NCI-H1694 (cell line): Measurements from ENCODE around the gene HOXD3.
A peak's percentile ranks its signal among the peaks of the same experiment; 100 is the strongest.

ENCODE experiments used
- DNase-seq: peaks from one replicate; lab custom pipeline; 2025; lab: John Stamatoyannopoulos, UW

Gene HOXD3

DNA sequence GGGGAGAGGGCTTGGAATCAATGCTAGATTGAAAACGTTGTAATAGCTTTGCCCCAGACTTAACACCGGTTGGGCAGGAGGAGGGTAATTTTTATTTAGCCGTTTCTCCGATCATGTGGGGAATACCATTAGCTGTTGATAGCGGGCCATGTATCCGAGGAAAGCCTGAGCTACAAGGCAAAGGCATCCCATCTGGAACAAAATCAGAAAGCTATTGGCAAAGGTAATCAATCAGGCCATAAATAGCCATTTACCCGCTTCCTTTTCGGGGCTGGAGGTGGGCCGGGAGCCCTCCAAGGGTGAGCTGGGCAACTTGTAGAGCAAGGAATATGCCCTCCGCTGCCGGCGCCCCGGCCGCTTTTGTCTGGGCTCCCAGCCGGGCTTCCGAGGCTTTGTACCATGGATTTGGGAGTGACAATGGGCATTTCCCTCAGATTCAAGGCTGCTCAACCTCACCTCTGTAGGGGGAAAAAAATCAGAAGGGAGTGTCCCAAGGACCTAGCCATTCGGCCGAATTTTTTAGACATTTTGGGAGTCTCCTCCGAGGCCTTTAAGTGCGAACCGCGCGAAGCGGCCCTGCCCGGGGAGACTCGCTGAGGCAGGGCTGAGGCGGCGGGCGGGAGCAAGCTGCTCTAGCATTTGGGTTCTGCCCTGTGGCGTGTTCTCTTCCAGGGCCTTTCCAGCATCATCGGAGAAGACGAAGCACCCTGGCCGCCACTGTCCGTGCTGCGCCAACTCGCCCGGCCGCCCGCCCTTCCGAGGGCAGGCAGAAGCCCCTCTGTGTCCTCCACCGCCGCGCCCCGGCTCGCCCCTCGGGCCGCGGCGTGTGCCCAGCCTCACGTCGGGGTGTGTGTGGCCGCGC, 35.7 kb upstream of the HOXD3 start:
- no peak for DNase-seq

DNA sequence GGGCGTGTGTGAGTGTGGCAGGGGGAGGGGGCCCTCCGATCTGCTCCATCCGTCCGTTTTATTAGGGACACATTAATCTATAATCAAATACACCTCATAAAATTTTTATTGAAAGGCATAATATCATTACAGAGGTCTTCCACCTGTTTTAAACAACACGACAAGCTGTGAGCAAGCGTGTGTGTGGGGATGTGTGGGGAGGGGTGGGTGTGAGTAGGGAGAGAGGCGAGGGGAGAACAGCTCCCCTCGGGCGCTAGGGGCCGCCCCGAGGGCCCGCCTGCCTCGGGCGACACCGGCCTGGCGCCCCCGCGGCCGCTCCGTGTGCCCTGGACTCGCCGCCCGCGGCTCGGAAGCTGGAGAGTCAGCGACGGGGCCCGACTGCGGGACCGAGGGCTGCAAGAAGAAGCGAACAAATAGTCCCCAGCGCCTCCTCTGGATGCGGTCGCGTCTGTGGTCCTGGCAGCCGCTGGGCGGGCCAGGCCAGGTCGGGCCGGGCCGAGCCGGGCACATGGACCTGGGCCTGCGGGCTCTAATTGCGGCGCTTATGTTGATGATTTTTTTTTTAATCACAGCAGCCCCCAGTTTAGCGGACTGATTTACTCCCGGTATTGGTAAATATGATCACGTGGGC, 34.9 kb upstream of the HOXD3 start:
- DNase-seq, result no peak

DNA sequence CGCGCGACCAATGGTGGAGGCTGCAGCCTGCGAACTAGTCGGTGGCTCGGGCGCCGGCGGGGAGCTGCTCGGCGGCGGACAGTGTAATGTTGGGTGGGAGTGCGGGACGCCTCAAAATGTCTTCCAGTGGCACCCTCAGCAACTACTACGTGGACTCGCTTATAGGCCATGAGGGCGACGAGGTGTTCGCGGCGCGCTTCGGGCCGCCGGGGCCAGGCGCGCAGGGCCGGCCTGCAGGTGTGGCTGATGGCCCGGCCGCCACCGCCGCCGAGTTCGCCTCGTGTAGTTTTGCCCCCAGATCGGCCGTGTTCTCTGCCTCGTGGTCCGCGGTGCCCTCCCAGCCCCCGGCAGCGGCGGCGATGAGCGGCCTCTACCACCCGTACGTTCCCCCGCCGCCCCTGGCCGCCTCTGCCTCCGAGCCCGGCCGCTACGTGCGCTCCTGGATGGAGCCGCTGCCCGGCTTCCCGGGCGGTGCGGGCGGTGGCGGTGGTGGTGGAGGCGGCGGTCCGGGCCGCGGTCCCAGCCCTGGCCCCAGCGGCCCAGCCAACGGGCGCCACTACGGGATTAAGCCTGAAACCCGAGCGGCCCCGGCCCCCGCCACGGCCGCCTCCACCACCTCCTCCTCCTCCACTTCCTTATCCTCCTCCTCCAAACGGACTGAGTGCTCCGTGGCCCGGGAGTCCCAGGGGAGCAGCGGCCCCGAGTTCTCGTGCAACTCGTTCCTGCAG, 34.3 kb upstream of the HOXD3 start, which contains the start of gene HOXD9:
TSS of gene HOXD9 (plus strand) at position 37 of the 728 bp plus-strand sequence. CDS start at position 87, 50 bp downstream.
- no peak for DNase-seq

DNA sequence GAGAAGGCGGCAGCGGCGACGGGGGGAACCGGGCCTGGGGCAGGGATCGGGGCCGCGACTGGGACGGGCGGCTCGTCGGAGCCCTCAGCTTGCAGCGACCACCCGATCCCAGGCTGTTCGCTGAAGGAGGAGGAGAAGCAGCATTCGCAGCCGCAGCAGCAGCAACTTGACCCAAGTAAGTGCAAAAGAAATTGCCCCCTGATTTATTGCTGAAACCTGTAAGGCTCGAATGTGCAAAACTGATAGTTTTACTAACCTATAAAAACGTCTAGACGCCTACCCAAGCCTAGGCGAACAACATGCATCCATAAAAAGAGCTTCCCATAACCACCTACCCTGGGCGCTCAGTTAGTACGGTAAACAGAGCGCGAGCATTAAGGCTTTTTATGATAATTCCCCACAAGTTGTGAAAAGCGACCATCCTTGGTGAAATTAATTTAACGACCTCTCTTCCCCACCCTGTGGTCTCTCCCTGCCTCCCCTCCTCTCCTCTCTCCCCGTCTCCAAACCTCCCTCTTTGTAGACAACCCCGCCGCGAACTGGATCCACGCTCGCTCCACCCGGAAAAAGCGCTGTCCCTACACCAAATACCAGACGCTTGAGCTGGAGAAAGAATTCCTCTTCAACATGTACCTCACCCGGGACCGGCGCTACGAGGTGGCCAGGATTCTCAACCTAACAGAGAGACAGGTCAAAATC, 33.5 kb upstream of the HOXD3 start:
- DNase-seq, result no peak

DNA sequence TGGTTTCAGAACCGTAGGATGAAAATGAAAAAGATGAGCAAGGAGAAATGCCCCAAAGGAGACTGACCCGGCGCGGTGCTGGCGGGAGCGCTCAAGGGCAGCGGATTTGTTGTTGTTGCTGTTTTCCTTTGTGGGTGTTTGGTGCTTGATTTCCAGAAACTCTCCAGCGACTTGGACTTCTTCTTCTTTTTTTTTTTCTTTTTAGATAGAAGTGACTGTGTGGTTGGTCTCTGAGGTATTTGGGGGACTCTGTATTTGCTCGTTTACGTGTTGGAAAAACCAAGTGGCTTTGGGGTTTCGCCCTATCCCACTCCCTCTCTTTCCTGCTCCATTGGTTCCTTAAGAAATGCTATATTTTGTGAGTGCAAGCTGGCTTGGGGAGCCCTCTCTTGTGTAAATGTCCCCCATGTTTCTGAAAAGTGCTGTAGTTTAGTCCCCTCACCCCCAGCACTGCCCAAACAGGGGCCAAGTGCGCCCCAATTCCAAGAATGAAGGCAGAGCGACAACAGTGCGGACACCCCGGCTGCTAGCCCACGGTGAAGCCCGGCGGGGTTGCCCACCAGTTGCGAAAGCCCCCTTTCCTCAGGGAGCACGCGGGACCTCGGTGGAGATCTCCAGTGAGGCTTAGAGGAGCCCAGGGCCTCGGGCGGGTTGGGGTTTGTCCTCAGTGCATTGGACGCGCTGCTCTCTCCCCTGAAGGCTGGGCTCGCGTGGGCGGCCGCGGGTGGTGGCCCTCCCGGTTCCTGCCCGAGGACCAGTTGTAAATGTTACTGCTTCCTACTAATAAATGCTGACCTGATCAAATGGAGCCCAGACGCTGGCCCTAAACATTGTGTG, 32.8 kb upstream of the HOXD3 start:
- no peak for DNase-seq

DNA sequence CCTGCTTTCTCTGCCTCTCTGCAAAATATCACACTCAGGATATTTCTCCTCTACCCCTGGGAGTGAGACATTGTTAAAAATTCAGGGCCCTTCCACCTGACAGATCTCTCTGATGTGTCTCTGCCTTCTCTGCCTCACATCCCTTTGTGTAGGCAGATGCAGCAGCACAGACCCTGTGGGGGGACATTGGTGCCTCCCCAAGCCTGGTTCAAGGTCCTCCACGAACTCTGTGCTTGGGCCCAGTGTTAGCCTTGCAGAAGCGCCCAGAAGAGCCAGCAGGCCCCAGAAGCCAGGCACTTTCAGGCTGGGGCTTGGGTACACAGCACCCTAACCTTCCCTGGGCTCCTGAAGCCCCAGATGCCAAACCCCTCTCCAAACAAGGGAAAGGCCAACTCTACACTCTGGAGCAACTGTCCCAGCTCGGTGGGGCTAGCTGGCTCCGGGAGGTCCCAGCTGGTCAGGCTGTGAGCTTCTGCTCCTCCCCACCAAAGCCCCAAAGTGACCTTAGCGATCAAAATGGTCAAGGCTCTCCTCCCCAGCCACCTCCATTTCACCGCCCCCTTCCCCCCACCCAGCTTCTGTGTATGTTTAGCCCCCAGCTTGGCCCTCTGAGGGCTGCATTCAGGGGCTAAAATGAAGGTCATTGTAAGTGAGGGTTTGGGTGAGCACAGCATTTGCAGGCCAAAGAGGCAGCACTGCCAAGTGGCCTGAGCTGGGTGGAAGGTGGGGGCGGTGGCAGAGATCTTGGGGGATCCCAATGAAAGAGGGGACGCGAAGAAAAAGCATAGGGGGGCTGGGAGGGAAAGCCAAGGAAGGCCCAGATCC, 31.9 kb upstream of the HOXD3 start:
- DNase-seq, result no peak

DNA sequence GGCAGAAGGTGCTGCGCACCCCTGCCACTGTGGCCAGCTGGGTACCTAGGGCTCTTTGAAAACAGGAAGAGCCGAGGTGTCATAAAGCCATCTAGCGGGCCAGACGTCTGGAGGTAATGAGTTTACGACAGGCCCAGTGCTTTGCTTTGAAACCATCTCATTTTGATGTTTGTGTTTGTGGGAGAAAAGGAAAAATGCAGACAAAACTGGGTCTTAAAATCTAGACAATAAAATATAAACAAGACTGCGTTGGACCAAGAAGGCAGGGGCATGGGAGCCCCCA, 31.4 kb upstream of the HOXD3 start:
- DNase-seq, result no peak

DNA sequence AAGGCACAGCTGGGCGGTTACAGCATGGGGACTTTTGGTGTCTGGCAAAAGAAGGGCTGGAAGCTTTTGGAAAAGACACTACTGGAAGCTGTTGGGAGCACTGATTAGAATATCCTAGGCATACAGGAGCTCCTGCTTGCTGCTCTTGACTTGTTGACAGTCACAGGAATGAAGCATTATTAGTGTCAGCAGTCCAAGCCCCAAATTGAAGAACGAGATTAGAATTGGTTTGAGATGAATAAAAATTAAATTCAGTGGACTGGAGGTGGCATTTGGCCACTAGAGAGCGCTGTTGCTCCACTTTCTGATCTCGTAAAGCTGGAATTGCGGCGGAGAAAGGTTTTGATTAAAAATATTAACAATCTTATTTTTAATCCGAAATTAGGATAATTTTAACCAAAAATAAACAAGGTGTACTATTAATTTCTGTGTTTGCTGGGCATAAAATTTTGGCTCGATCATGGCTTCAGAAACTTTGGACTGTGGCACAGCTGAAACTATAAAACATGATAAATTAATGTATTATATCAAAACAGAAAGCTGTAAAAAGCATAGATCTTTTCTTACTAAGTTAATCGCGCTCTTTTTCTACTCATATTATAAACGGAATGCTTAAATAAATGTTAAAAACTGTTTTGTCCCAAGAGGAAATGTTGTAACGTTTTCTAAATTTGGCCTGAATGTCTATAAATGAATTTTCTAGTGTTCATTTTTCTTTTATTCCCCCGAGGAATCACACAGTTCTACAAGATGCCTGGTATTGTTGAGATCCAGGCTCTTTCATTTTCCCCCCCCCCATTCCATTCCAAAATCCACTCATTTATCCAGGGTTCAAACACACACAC, 30.0 kb upstream of the HOXD3 start:
- peak; percentile 65 for DNase-seq

DNA sequence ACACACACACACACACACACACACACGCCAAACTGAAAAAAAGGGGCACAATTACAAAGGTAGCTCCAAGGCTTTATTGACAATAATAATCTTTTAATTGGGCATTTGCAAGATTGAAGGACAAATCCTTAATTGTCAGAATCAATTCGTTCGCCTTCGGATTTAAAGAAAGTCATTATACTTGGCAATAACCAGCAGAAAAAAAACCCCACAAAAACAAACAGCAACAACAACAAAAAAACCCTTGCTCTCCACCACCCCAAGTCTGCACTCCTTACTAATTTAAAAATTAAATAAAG, 29.4 kb upstream of the HOXD3 start:
- no peak for DNase-seq

DNA sequence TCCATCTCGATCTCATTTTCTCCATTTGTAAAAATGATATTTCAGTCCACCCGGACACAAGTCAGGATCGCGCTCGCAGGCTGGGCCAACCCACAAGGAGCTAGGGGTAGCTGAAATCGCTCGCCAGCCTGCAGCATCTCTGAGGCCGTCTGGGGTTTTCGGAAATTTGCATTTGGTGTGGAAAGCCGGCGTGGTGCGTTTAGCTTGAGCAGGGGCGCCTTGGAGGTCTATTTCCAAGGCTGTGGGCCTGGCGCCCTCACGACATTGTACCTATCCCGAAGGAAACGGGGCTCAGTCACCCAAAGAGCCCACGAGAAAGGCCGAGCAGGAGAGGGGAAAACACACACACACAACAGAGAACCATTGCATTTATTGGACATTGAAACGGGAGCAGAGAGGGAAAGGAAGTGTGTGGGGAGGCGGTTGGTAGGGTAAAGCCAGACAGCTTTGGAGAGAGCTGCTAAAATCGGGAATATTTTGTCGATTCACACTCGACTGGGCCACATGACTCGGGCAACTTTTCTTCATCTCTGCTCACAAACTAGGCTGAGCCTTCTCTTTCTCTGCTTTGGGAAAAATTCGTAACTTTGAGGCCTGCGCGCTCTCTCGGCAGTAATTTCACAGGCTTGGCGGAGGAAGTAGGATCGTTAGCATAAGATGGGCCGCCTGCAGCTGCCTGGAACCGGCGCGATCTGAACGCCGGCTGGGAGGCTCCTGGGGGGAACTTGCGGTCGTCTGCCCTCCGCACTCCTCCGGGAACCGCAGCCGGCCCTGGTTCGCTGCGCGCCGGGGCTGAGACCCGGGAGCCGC, 28.7 kb upstream of the HOXD3 start:
- no peak for DNase-seq

DNA sequence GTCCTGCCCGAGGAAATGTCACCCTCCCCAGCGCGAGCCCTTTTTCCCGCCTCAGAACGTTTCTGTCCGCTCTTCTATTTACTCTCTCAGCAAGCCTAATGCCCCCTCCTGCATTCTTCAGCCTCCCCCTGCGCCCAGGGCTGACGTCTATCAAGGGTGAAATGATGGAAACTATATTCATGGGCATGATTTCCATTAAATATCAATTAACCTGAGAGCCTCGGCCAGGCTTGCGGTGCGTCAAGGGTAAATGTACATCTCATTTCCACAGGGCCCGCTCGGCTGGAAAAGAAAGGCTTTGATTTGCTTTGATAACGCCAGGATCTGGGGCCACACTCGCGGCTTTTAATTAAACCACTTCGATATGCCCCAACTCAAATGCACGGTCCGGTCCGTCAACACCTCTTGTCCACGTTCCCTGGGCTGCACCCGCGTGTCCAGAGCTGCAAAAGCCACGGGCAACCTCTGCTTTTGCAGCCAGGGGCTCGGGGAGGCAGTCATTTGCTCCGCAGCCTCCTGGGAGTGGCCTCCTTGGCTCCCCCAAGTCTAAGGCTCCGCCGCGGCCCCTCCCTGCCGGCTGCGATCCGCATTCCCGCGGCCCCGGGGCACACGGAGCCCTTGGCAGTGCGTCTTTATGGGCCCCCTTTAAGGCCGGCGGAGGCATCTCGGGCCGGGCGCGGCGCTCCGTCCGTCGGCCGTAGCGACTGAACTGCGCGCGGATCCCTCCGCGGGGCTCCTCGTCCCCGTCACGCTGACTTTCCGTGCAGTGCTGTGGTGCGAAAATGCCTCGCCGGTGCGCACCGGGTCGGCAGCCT, 27.9 kb upstream of the HOXD3 start, which contains the start of gene HOXD8:
TSS of gene HOXD8 (plus strand) at position 724 of the 815 bp plus-strand sequence. CDS start 662 bp downstream, outside the sequence.
- peak; percentile 32 for DNase-seq

DNA sequence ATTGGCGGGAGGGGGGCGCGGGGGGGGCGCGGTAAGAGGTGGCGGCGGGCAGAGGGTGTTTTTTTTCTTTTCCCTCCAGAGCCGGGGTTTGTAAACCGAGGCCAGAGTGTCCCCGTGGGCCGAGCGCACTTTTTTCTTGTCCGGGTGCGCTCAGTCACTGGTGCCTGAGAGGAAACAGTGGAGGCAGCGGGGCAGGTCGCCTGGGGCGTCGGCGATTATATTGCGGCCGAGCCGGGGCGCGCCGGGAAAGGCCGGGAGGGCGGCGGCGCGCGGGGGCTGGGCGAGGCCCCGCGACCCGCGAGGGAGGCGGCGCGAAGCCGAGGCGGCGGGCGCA, 27.3 kb upstream of the HOXD3 start:
- DNase-seq, result peak; percentile 14

DNA sequence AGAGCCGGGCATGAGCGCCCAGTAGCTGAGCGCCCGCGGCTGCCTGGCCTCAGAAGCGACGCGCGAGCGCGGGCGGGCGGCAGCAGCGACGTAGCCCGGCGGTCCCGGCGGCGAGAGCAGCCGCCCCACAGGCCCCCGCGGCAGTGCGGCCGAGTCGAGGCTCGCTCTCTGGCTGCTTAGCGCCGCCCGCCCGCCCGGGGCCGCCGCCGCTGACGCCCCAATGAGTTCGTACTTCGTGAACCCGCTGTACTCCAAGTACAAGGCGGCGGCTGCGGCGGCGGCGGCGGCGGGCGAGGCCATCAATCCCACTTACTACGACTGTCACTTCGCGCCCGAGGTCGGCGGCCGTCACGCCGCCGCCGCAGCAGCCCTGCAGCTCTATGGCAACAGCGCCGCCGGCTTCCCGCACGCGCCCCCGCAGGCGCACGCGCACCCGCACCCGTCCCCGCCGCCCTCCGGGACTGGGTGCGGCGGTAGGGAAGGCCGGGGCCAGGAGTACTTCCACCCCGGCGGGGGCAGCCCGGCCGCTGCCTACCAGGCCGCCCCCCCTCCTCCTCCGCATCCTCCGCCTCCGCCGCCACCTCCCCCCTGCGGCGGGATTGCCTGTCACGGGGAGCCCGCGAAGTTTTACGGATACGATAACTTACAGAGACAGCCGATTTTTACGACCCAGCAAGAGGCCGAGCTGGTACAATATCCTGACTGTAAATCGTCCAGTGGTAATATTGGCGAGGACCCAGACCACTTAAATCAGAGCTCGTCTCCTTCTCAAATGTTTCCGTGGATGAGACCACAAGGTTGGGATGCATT, 26.8 kb upstream of the HOXD3 start:
- DNase-seq, result no peak

DNA sequence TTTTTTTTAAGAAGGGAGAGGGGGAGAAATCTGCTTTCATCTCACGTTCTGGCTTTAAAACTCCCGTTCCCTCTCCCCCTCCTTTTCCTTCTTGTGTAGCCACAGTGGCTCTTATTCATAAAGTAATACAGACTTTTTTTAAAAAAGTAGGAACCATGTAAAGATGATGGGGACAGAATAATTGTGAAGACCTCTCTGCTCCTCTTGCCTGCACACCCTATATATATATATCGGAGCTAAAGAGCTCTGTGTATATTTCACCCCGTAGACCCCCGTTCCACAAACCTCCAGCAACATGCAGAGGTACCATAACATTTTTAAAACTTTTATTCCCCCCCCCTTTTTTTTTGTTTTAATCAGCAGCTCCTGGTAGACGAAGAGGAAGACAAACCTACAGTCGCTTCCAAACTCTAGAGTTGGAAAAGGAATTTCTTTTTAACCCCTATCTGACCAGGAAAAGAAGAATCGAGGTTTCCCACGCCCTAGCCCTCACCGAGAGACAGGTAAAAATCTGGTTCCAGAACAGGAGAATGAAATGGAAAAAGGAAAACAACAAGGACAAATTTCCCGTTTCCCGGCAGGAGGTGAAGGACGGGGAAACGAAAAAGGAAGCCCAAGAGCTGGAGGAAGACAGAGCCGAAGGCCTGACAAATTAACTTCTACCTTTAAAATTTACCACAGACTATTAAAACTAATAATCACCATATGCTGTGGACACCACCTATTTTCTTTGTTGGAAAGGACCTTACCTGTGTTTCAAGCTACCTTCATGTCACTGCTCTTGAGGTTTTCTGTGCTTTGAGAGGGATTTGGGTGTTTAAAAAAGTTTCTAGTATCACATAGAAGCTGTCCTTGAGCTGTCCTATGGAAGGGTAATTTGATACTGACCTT, 25.9 kb upstream of the HOXD3 start:
- DNase-seq, result no peak

DNA sequence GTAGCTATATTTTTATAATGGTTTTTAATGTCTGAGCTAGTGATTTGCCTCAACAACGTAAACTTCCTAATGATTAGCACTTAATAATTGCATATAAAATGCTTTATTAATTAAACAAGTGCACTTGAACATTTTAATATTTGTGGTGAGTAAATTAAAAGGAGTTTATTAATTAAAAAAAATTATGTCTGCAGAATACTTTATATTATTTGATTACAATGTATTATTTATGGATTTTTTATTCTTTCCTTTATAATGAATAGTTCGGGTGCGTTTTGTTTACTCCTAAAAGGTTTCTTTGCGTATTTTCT, 25.3 kb upstream of the HOXD3 start:
- DNase-seq, result no peak
